ENCODE data around the gene CYBC1.
"Not testable (repeated sequence)": the region's sequence is repeated elsewhere in the genome, so short reads cannot be mapped to it uniquely, and the experiment has no call there.

Gene CYBC1

DNA sequence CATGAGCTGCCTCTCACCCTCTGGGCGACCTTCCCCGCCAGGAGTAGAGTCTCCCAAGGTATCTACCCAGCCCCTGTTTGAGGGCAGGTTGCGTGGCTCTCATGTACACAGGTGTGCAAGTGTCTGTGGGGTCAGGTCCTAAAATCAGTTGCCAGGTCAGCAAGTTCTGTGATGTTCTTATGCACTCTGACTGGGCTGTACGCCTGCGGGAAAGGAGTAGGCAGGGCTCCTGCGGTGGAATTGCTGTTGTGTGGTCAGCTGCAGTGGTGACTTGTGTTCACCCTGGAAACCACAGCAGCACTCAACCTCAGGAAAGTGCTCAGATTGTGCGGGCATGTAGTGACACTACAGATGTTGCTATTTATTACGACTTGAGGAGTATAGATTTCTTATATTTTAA lies 27.4 kb upstream of the CYBC1 start:
- no peak for DNase-seq (ENCODE audit: low read depth)

DNA sequence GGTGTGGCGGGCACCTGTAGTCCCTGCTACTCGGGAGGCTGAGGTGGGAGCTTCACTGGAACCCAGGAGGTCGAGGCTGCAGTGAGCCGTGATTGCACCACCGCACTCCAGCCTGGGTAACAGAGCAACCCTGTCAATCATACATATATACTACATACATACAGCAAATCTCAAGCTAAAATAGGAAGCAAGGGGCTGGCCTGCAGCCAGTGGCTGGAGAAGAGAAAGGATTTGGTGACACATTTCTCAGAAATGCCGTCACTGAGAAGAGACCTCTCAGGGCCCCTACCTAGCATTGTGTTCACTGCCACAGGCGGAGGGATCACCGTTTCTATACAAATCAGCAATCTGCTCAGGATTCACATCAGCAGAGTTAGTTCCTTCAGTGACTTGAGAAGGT lies 24.9 kb upstream of the CYBC1 start:
- DNase-seq (ENCODE audit: low read depth) = no peak

- no peak for DNase-seq (ENCODE audit: low read depth)
Observed at GRCh38 chr17:82474223-82475010, 23.9 kb upstream of the CYBC1 start.

DNA sequence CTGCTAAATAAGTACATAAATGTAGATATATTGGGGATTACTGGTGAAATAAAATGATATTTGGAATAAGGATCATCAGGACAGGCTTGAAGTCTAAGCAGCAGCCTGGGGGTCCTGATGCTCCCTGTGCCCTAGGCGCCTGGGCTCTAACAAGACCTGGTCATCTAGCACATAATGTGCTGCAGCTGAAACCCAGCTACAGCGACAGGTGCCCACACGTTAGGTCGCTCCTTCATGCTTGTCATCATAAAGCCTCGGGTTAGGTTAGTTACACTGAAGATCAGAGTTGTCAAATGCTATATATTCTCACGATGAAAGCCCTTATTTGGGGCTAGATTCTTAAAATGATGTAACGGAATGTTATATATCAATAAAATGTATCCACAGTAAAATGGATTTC lies 19.5 kb upstream of the CYBC1 start:
- no peak for DNase-seq (ENCODE audit: low read depth)

GRCh38 chr17:82468692-82469091 lies 18.1 kb upstream of the CYBC1 start:
- no peak for DNase-seq (ENCODE audit: low read depth)

GRCh38 chr17:82465023-82465603 lies 14.6 kb upstream of the CYBC1 start:
- no peak for DNase-seq (ENCODE audit: low read depth)

- DNase-seq (ENCODE audit: low read depth) = no peak
Observed at GRCh38 chr17:82464567-82464929, 14.0 kb upstream of the CYBC1 start.

DNA sequence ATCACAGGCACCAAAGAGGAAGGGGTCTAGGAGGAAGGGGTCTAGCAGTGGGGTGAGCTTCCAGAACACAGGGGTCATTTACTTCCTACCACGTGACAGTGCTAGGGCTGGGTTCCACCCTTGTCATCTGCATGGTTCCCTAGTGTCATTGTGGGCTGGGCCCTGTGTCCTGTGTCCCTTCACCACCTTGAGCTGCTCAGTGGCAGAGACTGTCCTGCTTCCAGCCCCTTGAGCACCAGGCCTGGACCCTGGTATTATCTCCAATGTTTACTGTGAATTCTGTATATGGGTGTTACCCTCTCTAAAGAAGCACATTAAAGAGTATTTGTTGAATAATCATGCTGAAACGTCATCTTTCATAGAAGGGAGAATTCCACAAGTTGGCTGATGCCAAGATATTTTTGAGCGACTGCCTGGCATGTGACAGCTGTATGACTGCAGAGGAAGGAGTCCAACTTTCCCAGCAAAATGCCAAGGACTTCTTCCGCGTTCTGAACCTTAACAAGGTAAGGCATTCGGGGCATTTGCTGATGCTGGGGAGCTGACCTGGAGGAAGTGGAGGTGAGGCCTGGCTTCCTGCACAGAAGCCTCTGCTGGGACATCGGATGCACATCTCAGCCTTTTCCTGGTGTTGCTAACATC lies 13.5 kb upstream of the CYBC1 start:
- no peak for DNase-seq (ENCODE audit: low read depth)

DNA sequence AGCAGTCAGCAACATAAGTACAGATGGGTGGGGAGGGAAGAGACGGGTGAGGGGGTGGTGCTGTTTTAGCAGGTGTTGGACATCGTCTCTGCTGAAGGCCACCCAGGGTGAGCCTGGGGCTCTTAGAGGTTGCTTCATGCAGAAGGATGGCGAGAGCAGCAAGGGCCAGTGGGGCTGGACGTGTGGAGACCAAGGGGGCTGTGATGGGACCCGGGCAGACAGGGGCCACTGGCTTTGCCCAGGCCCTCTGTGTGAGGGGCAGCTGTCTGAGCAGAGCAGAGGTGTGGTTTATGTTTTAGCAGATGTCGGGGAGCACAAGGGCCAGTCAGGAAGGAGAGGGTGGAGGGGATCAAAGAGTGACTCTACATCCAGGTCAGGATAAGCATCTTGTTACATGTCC lies 12.8 kb upstream of the CYBC1 start:
- DNase-seq (ENCODE audit: low read depth) = no peak

DNA sequence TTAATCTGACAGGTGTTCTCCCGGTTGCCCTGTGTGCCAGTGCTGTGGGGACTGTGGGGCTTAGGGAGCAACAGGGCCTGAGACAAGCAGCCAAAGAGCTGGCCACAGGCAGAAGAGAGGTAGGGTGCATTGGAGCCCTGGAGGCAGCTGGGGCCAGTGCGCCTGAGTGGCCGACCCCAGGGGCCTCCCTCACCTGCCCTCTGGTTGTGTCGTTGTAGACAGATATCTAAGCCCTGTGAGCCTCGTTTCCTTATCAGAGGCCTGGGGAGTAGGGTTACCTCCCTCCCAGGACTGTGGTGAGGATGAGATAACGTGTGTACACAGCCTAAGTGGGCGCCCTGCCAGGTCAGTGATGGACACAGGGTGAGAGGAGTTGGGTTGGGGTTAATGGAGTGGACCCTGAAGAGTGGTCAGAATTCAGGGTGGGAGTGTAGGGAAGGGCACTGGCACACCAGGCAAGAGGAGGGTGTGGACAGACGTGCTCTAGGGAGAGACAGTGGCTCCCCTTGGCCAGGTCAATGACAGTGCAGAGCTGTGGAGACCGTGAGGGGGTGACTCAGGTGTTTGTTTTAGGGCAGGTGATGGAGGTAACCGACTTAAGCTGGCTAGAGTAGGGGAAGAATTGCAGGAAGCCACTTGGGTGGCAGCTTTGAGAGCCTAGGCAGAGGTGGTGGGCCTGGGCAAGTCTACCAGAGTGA lies 11.4 kb upstream of the CYBC1 start:
- DNase-seq (ENCODE audit: low read depth) = no peak

- DNase-seq (ENCODE audit: low read depth) = not testable (repeated sequence)
Observed at GRCh38 chr17:82459936-82460335, 9.4 kb upstream of the CYBC1 start.

- DNase-seq (ENCODE audit: low read depth) = no peak
Observed at GRCh38 chr17:82458885-82459424, 8.4 kb upstream of the CYBC1 start.

- peak; percentile 95 for DNase-seq (ENCODE audit: low read depth)
Observed at GRCh38 chr17:82458179-82458884, 7.8 kb upstream of the CYBC1 start, which contains the start of gene NARF. Gene NARF (plus strand): TSS chr17:82458741. CDS start chr17:82458804, 63 bp downstream.

DNA sequence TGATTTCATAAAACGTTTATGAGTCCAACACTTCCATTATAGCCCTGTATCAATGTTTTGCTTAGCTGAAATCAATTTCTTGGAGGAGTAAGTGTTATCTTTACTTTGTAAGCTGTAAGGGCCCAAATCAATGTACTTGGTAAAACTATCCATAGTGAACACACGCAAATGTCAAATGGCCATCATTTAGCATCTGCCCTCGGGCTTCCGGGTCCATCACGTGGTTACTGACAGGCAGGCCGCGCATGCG lies 7.3 kb upstream of the CYBC1 start:
- DNase-seq (ENCODE audit: low read depth) = no peak

- DNase-seq (ENCODE audit: low read depth) = no peak
Observed at GRCh38 chr17:82457073-82457928, 6.7 kb upstream of the CYBC1 start.

DNA sequence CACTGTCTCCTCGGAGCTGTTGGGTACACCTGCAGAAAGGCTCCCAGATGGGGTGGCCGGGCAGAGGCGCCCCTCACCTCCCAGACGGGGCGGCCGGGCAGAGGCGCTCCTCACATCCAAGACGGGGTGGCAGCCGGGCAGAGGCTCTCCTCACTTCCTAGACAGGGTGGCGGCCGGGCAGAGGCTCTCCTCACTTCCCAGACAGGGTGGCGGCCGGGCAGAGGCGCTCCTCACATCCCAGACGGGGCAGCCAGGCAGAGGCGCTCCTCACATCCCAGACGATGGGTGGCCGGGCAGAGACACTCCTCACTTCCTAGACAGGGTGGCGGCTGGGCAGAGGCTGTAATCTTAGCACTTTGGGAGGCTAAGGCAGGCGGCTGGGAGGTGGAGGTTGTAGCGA lies 3.2 kb upstream of the CYBC1 start:
- DNase-seq (ENCODE audit: low read depth) = not testable (repeated sequence)

DNA sequence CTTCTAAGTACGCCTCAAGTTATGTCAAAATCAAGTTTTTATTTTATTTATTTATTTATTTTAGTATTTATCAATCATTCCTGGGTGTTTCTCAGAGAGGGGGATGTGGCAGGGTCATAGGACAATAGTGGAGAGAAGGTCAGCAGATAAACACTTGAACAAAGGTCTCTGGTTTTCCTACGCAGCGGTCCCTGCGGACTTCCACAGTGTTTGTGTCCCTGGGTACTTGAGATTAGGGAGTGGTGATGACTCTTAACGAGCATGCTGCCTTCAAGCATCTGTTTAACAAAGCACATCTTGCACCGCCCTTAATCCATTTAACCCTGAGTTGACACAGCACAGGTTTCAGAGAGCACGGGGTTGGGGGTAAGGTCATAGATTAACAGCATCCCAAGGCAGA lies 2.6 kb upstream of the CYBC1 start:
- not testable (repeated sequence) for DNase-seq (ENCODE audit: low read depth)

DNA sequence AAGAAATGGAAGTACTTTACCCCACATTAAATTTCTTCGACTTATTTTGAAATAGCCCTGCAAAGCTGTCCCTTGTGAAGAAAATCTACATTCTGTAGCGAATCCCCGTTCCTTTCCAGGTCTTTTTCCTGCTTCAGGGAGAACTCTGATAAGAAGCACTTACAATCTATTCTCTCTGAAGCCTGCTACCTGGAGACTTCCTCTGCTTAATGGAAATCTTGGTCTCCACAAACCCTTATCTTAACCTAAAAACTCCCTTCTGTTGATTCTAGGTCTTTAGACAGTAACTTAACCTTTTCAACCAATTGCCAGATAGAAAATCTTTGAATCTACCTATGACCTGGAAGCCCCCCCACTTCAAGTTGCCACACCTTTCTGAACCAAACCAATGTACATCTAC lies 1.6 kb upstream of the CYBC1 start:
- no peak for DNase-seq (ENCODE audit: low read depth)

DNA sequence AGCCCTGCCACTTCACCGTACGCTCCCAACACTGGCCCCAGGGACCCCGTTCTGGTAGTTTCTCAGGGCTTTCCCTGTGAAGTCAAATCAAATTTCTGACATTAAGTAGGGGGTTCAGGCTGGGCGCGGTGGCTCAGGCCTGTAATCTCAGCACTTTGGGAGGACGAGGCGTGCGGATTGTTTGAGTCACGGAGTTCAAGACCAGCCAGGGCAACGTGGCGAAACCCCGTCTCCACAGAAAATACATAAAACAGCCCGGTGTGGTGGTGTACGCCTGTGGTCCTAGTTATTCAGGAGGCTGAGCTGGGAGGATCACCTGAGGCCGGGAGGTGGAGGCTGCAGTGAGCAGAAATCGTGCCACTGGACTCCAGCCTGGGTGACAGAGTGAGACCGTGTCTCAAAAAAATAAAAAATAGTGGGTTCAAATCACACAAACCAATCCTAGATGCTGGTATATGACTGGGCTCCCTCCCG lies 632 bp downstream of the CYBC1 start:
- DNase-seq (ENCODE audit: low read depth) = no peak

DNA sequence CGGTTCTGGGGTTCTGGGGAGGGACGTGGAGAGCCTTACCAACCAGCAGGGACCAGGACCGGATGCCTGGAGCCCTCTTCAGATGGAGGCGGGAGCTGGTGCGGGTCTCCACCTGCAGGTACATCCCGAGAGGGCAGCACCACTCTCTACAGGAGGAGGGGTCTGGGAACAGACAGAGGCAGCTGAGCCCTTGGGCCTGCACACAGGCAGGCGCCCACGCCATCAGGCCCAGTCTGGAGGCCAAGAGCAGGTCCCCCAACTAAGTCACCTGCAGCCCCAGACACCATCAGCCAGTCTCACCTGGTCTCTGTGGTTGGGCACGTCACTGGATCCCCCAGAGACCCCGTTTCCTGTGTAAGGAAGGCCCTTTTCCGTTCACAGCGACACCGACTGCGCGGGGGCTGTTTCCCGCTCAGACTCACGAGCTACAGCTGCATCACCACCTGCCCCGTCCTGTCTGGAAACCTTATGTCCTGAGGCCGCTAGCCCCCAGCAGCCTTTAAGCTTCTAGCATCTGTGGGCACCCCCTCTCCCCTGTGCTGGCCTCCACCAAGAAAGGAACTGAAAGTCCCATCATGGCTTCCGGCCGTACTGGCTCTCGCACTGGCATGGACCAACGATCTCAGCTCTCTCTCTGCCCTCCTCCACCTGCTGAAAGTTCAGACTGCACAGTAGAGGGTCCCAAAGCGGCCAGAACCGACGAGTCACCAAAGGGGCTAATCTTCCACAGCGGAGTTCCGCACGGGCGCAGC lies 1.2 kb downstream of the CYBC1 start:
- peak; percentile 65 for DNase-seq (ENCODE audit: low read depth)
